GDM1 (cell line): ENCODE results near the gene TTLL4.

Experiments
- DNase-seq: peaks from one replicate; lab custom pipeline; 2025; lab: John Stamatoyannopoulos, UW

TTLL4 gene

GRCh38 chr2:218713922-218714321, 3.3 kb downstream of the TTLL4 start:
- no peak for DNase-seq

- DNase-seq, result no peak
These were observed 5.4 kb downstream of the TTLL4 start for GRCh38 chr2:218716070-218716469.

- no peak for DNase-seq
These were observed 6.6 kb downstream of the TTLL4 start for GRCh38 chr2:218717262-218717661.

GRCh38 chr2:218718058-218718457, 7.4 kb downstream of the TTLL4 start:
- no peak for DNase-seq

- DNase-seq, result no peak
These were observed 8.8 kb downstream of the TTLL4 start for GRCh38 chr2:218719457-218719856.

- no peak for DNase-seq
These were observed 9.7 kb downstream of the TTLL4 start for GRCh38 chr2:218720048-218721041.

- no peak for DNase-seq
These were observed 10.9 kb downstream of the TTLL4 start for GRCh38 chr2:218721488-218721887.

- DNase-seq, result no peak
These were observed 11.3 kb downstream of the TTLL4 start for GRCh38 chr2:218721934-218722333.

GRCh38 chr2:218722419-218722818, 11.8 kb downstream of the TTLL4 start:
- DNase-seq, result no peak

GRCh38 chr2:218722876-218723785, 12.5 kb downstream of the TTLL4 start:
- DNase-seq, result no peak

GRCh38 chr2:218726004-218726574, 15.5 kb downstream of the TTLL4 start:
- DNase-seq, result no peak

- DNase-seq, result no peak
These were observed 17.0 kb downstream of the TTLL4 start for GRCh38 chr2:218727502-218728165.

GRCh38 chr2:218729640-218730039, 19.0 kb downstream of the TTLL4 start:
- DNase-seq, result no peak

- no peak for DNase-seq
These were observed 21.6 kb downstream of the TTLL4 start for GRCh38 chr2:218732052-218732760.

- no peak for DNase-seq
These were observed 22.1 kb downstream of the TTLL4 start for GRCh38 chr2:218732761-218733158.

GRCh38 chr2:218733171-218734021, 22.8 kb downstream of the TTLL4 start:
- DNase-seq, result no peak

GRCh38 chr2:218734190-218734975, 23.7 kb downstream of the TTLL4 start:
- no peak for DNase-seq

GRCh38 chr2:218736531-218736930, 25.9 kb downstream of the TTLL4 start:
- no peak for DNase-seq

- no peak for DNase-seq
These were observed 32.4 kb downstream of the TTLL4 start for GRCh38 chr2:218743068-218743467.
